Osteoblast (primary cell): ENCODE measurements around the gene MMS22L. TPM values are rescaled to one million over a fixed set of nuclear protein-coding genes. Genes with fewer than 3 reads are reported as not detected.

Source experiments
- DNase-seq: peaks from one replicate; pipeline ENCODE4 v3.0.0; 2011; ENCODE audit warnings: low spot score, mixed read lengths; ENCODE audit not compliant: insufficient read length; ENCODE audit errors: missing footprints
- H2AFZ ChIP-seq: 2 replicates; pipeline ENCODE4 v1.6.0; 2011; ENCODE audit warnings: mild to moderate bottlenecking, low read length
- H3K27ac ChIP-seq: 2 replicates; pipeline ENCODE4 v1.5.1; 2011; ENCODE audit warnings: mild to moderate bottlenecking, low read depth, low read length, moderate library complexity
- H3K27me3 ChIP-seq: 2 replicates; pipeline ENCODE4 v1.6.0; 2012; ENCODE audit warnings: mild to moderate bottlenecking, control low read depth, inconsistent platforms, low read length, moderate library complexity; ENCODE audit not compliant: insufficient read depth
- H3K36me3 ChIP-seq: 2 replicates; pipeline ENCODE4 v1.5.1; 2011; ENCODE audit warnings: mild to moderate bottlenecking, low read length, control low read depth, moderate library complexity; ENCODE audit not compliant: insufficient read depth
- H3K4me1 ChIP-seq: 2 replicates; pipeline ENCODE4 v1.5.1; 2011; ENCODE audit warnings: mild to moderate bottlenecking, low read length, control low read depth, moderate library complexity; ENCODE audit not compliant: insufficient read depth
- H3K4me2 ChIP-seq: 2 replicates; pipeline ENCODE4 v1.6.0; 2011; ENCODE audit warnings: mild to moderate bottlenecking, low read length; ENCODE audit not compliant: insufficient read depth
- H3K4me3 ChIP-seq: fragments of 200-600 bp; sonication (generic); 3 replicates; pipeline ENCODE4 v1.5.1; 2012; ENCODE audit warnings: mild to moderate bottlenecking, low read length, inconsistent platforms; ENCODE audit not compliant: insufficient read depth
- H3K79me2 ChIP-seq: 2 replicates; pipeline ENCODE4 v1.6.0; 2012; ENCODE audit warnings: mild to moderate bottlenecking, low read length, control low read depth, inconsistent platforms; ENCODE audit not compliant: insufficient read depth
- H3K9me3 ChIP-seq: 2 replicates; pipeline ENCODE4 v1.5.1; 2011; ENCODE audit warnings: low read depth, low read length, control low read depth
- H4K20me1 ChIP-seq: 2 replicates; pipeline ENCODE4 v1.6.0; 2012; ENCODE audit warnings: mild to moderate bottlenecking, low read length, control low read depth; ENCODE audit not compliant: insufficient read depth
- CTCF ChIP-seq: IDR thresholded peaks from 2 replicates; pipeline ENCODE4 v1.5.1; 2011; ENCODE audit warnings: mild to moderate bottlenecking, low read depth, low read length, moderate library complexity; ENCODE audit errors: extremely low read depth
- total RNA-seq: library from RNA; depleted of rRNA; stranded (reverse); fragments of >200 nt; gene quantifications from 2 replicates; pipeline ENCODE4 v1.2.3, GENCODE V29; 2012

MMS22L gene
- total RNA-seq, 1 donor: 11.9 TPM

DNA sequence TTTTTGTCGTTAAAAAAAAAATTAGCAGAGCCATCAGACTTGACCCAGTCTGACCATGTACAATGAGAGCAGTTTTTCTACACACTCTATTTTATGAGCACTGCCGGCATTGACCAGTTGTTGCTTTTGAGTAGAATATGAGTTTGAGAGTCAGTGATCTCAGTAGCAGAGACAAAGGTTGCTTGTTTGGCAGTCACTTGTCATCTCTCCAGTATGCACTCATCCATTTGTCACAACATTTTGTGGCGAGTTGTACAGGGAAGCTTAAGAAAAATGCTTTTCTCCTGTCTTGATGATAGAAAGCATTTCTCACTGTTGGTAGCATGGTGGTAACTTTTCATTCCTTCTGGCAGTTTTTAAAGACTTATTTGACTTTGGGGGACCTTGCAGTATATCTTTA lies 159.9 kb downstream of the MMS22L start:
- Histone ChIP-seq H3K4me3 (no peak overlapping the region), H3K27me3 (no peaks in the 10 kb centered on the region), H3K79me2 (no peaks in the 10 kb centered on the region), H3K36me3 (no peaks in the 10 kb centered on the region), H3K9me3 (no peaks in the 10 kb centered on the region), H4K20me1 (no peaks in the 10 kb centered on the region), H3K4me1 (no peaks in the 10 kb centered on the region), H3K4me2 (no peak overlapping the region), H3K27ac (no peak overlapping the region), H2AFZ (no peak overlapping the region)
- no peak for TF ChIP-seq CTCF
- no peak for DNase-seq

- no peaks in the 10 kb centered on the region for H3K36me3 ChIP-seq
- H3K27ac ChIP-seq: no peak overlapping the region
- H3K79me2 ChIP-seq: no peaks in the 10 kb centered on the region
- H3K4me1 ChIP-seq: no peaks in the 10 kb centered on the region
- TF ChIP-seq CTCF: no peak
- no peak overlapping the region for H2AFZ ChIP-seq
- H3K4me3 ChIP-seq: no peak overlapping the region
- no peaks in the 10 kb centered on the region for H3K9me3 ChIP-seq
- DNase-seq: no peak
- no peaks in the 10 kb centered on the region for H4K20me1 ChIP-seq
- H3K27me3 ChIP-seq: no peaks in the 10 kb centered on the region
- no peak overlapping the region for H3K4me2 ChIP-seq
Measured at GRCh38 chr6:97120511-97120910, 162.5 kb downstream of the MMS22L start.

- no peak for TF ChIP-seq CTCF
- Histone ChIP-seq H3K9me3 (no peaks in the 10 kb centered on the region), H3K36me3 (no peaks in the 10 kb centered on the region), H3K27ac (no peak overlapping the region), H4K20me1 (no peaks in the 10 kb centered on the region), H2AFZ (no peak overlapping the region), H3K27me3 (no peaks in the 10 kb centered on the region), H3K4me2 (no peak overlapping the region), H3K79me2 (no peaks in the 10 kb centered on the region), H3K4me3 (no peak overlapping the region), H3K4me1 (no peaks in the 10 kb centered on the region)
- no peak for DNase-seq
Measured at GRCh38 chr6:97114645-97115044, 168.4 kb downstream of the MMS22L start.

DNA sequence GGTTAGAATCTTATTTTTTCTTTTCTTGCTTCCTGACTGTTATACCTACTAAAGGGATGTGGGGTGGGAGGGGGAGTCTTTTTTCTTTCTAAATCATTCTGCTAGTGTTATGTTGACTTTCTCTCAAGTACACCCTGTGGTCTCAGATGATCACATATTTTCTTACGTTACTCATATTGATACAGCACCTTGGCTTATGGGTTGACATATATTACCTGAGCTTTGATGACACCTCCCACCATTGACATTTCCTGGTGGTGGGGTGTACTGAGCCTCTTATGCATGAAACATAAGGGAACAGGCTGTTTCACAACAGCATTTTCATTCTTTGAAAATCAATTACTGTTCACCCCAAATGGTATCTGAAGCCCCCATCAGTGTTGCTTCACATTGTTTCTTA lies 169.8 kb downstream of the MMS22L start:
- Histone ChIP-seq H3K27ac (no peak overlapping the region), H3K79me2 (no peaks in the 10 kb centered on the region), H3K4me1 (no peaks in the 10 kb centered on the region), H2AFZ (no peak overlapping the region), H4K20me1 (no peaks in the 10 kb centered on the region), H3K27me3 (no peaks in the 10 kb centered on the region), H3K4me3 (no peak overlapping the region), H3K36me3 (no peaks in the 10 kb centered on the region), H3K9me3 (no peaks in the 10 kb centered on the region), H3K4me2 (no peak overlapping the region)
- TF ChIP-seq CTCF: no peak
- DNase-seq: no peak
